Suprapubic skin (tissue), 4 donors: ENCODE data around the gene PARP15.

ENCODE experiments used
- CTCF ChIP-seq, 2 donors: fragments of 200-600 bp in 1 of 2; fragments of 450-650 bp in 1 of 2; sonication (generic) in 1 of 2; IDR thresholded peaks; one replicate each; pipeline ENCODE4 v1.5.1; 2016 to 2019; ENCODE audit warnings: antibody characterized with exemption in 2 of 2, mild to moderate bottlenecking in 1 of 2, moderate library complexity in 1 of 2
- EP300 ChIP-seq: sonication (generic); formaldehyde crosslinking; IDR thresholded peaks from one replicate; pipeline ENCODE4 v1.6.1; 2017; ENCODE audit warnings: antibody characterized with exemption
- POLR2A ChIP-seq, 2 donors: fragments of 450-650 bp; IDR thresholded peaks; one replicate each; pipeline ENCODE4 v1.6.1; 2017; ENCODE audit warnings: antibody characterized with exemption in 2 of 2, mild to moderate bottlenecking in 2 of 2, moderate library complexity in 2 of 2
- POLR2AphosphoS5 ChIP-seq, 3 donors: sonication (generic); formaldehyde crosslinking; IDR thresholded peaks; one replicate each; pipeline ENCODE4 v1.6.1; 2017; ENCODE audit warnings: antibody characterized with exemption in 3 of 3

DNA sequence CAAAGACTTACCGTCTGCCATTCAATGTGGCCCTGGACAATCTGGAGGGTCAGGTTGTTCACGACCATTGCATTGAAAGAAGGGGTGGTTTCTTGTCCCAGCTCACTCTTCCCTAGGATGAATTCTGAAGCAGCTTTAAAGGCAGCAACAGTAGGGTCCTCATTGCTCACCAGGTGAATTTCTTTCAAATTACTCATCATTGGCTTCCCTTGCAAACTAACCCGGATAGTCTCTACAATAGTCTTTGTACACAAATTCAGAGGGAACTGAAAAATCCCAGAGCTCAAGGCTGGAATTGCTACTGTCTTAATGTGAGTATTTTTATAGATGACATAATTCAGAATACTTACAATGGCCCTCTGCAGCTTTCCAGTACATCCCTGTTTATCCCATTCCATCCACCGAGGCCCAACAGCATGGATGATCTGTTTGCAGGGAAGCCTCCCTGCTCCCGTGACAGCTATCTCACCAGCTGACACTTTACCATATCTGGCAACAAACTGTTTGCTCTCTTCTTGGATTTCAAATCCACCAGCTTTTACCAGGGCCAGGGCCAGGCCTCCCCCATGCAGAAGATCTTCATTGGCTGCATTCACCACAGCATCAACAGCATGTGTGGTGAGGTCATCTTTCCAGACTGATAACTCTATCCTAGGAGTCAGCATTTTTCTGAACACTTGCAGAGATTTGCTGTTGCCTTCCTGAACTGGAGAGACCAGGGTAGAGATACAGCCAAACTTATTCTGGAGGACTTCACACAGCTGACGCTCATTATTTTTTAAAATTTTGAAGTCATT is 22.0 kb upstream of the PARP15 start:
- TF ChIP-seq CTCF (IDR thresholded peaks at IDR 0.05) (no peak), POLR2A (IDR thresholded peaks at IDR 0.05) (no peak), EP300 (no peak), POLR2AphosphoS5 (IDR thresholded peaks at IDR 0.05) (no peak)
